ENCODE measurements around the gene HSP90AA1. TPM values are rescaled to one million over a fixed set of nuclear protein-coding genes. Genes with fewer than 3 reads are reported as not detected.

Gene HSP90AA1
- total RNA-seq, 2 experiments from 2014 or later = 466 to 472 TPM

DNA sequence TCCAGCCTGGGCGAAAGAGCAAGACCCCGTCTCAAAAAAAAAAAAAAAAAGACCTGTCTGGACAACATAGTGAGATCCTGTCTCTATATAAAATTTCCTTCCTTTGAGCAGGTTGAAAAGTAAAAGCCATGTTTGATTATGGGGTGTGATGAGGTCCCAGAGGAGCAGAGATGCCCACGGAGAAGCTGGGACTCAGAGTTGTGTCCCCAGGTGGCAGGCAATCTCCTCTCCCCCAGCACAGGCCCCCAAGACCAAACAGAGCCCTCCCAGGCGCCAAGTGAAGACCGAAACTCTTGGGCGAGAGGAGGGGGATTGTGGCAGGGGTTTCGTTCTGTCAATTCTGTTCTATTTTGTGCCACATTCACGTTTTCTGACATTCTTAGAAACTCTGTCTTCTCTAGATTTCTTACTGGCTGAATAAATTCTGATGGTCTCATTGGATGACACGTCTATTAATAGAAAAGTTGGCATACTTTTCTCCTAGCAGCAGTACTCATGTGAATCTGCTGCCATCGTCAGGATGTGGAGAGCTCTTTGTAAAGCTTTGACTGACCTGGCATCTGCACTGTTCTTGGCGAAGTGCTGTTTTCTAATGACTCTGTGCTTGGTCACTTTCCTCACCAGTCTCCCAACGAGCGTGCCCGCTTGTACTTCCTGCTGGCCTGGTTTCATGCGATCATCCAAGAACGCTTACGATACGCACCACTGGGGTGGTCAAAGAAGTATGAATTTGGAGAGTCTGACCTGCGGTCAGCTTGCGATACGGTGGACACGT is 43.4 kb downstream of the HSP90AA1 start:
- no peaks in the 10 kb centered on the region for H3K27me3 Mint-ChIP-seq
- no peak for DNase-seq
- H3K36me3 Mint-ChIP-seq (ENCODE audit: low read depth) = peaks cover 75% of the 10 kb centered on the region
- no peak overlapping the region for H3K4me3 Mint-ChIP-seq
- no peak overlapping the region for H3K27ac Mint-ChIP-seq
- H3K9me3 Mint-ChIP-seq = no peaks in the 10 kb centered on the region
- POLR2A ChIA-PET = no interaction called here
- H3K4me1 Mint-ChIP-seq = no peaks in the 10 kb centered on the region
- CTCF ChIA-PET = no interaction called here

DNA sequence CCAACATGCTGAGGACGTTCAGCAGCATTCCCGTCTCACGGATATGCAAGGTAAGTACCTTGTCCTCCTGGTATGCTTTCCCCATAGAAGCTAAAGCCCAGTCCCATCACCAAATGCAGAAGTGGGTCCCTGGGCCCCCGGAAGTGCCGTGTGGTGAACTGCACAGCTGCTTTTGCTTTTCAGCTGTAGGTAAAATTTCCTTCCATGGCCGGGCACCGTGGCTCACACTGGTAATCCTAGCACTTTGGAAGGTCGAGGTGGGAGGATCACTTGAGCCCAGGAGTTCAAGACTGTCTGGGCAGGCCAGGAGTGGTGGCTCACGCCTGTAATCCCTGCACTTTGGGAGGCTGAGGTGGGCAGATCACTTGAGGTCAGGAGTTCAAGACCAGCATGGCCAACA is 44.1 kb downstream of the HSP90AA1 start:
- H3K4me1 Mint-ChIP-seq = no peaks in the 10 kb centered on the region
- no peak for DNase-seq
- H3K27me3 Mint-ChIP-seq = no peaks in the 10 kb centered on the region
- no peak overlapping the region for H3K4me3 Mint-ChIP-seq
- H3K9me3 Mint-ChIP-seq = no peaks in the 10 kb centered on the region
- ChIA-PET CTCF (no interaction called here), POLR2A (no interaction called here)
- no peak overlapping the region for H3K27ac Mint-ChIP-seq
- peaks cover 74% of the 10 kb centered on the region for H3K36me3 Mint-ChIP-seq (ENCODE audit: low read depth)

DNA sequence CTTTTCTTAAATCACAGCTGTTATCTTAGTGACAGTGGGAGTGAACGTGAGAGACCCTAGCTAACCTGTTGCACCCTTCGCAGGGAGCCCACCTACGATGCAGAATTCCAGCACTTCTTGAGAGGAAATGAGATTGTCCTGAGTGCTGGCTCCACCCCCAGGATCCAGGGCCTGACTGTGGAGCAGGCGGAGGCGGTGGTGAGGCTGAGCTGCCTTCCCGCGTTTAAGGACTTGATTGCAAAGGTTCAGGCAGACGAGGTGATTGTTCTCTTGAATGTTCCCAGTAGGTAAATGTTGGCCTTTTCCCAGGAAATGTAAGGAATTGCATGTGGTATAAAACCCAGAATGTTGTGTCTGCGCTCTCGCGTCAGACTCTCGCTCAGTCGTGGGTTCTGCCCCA is 46.7 kb downstream of the HSP90AA1 start:
- Mint-ChIP-seq H3K4me1 (no peaks in the 10 kb centered on the region), H3K9me3 (no peaks in the 10 kb centered on the region), H3K4me3 (no peak overlapping the region), H3K36me3 (ENCODE audit: low read depth) (peaks cover 84% of the 10 kb centered on the region), H3K27me3 (no peaks in the 10 kb centered on the region), H3K27ac (no peak overlapping the region)
- ChIA-PET CTCF (no interaction called here), POLR2A (no interaction called here)
- DNase-seq = no peak

DNA sequence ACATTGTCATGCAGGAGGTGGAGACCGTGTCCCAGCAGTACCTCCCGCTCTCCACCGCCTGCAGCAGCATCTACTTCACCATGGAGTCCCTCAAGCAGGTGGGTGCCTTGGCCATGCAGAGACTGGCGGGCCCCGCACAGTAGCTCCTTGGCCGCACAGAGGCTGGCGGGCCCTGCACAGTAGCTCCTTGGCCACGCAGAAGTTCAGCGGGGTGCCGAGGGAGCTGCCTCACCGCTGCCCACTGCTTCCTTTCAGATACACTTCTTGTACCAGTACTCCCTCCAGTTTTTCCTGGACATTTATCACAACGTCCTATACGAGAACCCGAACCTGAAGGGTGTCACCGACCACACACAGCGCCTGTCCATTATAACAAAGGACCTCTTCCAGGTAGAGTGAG is 47.7 kb downstream of the HSP90AA1 start:
- Mint-ChIP-seq H3K27ac (no peak overlapping the region), H3K27me3 (no peaks in the 10 kb centered on the region), H3K4me3 (no peak overlapping the region), H3K9me3 (no peaks in the 10 kb centered on the region), H3K36me3 (ENCODE audit: low read depth) (peaks cover 81% of the 10 kb centered on the region), H3K4me1 (no peaks in the 10 kb centered on the region)
- ChIA-PET POLR2A (no interaction called here), CTCF (no interaction called here)
- no peak for DNase-seq

DNA sequence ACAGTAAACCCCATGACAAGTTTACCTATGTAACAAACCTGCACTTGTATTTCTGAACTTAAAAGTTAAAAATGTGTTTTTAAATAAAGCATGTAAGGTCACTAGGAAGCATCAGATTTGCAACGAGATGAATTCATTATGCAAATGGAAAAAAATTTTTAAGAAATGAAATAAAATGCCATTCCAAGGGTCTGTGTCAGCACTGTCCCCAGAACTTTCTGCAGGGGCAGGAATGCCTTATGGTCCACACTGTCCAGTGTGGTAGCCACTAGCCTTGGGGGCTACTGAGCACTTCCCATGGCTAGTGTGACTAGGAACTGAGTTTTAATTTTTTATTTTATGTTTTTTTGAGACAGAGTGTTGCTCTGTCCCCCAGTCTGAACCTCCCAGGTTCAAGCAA is 49.2 kb downstream of the HSP90AA1 start:
- Mint-ChIP-seq H3K36me3 (ENCODE audit: low read depth) (peaks cover 81% of the 10 kb centered on the region), H3K27me3 (no peaks in the 10 kb centered on the region), H3K4me1 (no peaks in the 10 kb centered on the region), H3K27ac (no peak overlapping the region), H3K4me3 (no peak overlapping the region), H3K9me3 (no peaks in the 10 kb centered on the region)
- ChIA-PET CTCF (interaction anchor here (1.3 kb wide), 1 partner anchor 59 kb away, joined by 3 read pairs; no protein-coding TSS in a partner anchor), POLR2A (no interaction called here)
- DNase-seq = no peak

DNA sequence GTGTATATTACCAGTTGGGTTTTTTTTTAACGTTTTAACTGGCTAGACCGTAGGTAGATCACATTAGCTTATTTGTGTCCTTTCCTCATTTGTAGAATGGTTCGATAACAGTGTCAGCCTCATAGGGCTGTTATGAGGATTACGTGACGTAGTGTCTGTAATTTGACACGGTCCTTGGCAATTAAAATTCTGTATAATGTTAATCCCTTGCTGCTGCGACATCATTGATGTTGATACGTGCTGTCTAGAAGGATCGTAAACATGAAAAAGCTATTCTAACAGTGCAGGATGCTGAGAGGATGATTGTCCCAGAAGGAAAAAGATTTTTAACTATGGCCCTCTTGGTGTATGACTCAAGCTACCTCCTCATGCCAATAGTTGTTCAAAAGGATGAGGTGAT is 50.9 kb downstream of the HSP90AA1 start:
- Mint-ChIP-seq H3K9me3 (no peaks in the 10 kb centered on the region), H3K27me3 (no peaks in the 10 kb centered on the region), H3K4me3 (no peak overlapping the region), H3K36me3 (ENCODE audit: low read depth) (peaks cover 70% of the 10 kb centered on the region), H3K4me1 (no peaks in the 10 kb centered on the region), H3K27ac (no peak overlapping the region)
- CTCF ChIA-PET = interaction anchor here (0.7 to 1.4 kb wide), 2 partner anchors 15 to 278 kb away, joined by 3 to 4 read pairs; no protein-coding TSS in a partner anchor
- no peak for DNase-seq
- POLR2A ChIA-PET = no interaction called here

DNA sequence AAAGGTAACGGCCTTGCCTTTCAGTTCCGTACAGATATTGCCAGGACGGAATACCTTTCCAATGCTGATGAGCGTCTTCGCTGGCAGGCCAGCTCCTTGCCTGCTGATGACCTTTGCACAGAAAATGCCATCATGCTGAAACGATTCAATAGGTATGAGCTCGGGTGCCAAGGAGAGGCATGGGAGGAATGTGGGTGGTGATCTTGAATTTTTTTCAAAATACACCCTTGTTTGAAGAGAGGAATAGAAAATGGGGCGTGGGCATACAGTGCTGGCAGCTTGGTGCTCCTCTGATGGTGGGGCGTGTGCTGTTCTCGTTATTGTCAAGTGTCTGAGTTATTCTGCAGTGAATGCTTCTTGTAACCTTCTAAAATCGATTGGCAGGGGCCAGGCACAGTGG is 52.5 kb downstream of the HSP90AA1 start:
- CTCF ChIA-PET = interaction anchor here (0.6 kb wide), 1 partner anchor 11 kb away, joined by 3 read pairs; no protein-coding TSS in a partner anchor
- Mint-ChIP-seq H3K27ac (no peak overlapping the region), H3K27me3 (no peaks in the 10 kb centered on the region), H3K4me1 (no peaks in the 10 kb centered on the region), H3K9me3 (no peaks in the 10 kb centered on the region), H3K36me3 (ENCODE audit: low read depth) (peaks cover 69% of the 10 kb centered on the region), H3K4me3 (no peak overlapping the region)
- POLR2A ChIA-PET = no interaction called here
- no peak for DNase-seq

DNA sequence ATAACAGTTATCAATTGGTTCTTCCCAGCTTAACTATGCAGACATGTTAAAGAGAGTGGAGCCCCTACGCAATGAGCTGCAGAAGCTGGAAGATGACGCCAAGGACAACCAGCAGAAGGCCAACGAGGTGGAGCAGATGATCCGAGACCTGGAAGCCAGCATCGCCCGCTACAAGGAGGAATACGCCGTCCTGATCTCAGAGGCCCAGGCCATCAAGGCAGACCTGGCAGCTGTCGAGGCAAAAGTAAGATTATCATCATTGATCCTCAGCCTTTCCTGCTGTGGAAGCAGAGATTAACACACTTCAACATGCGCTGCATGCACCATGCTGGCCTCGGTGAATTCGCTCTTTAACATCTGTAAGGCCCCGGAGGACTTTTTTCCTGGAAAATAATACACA is 53.6 kb downstream of the HSP90AA1 start:
- Mint-ChIP-seq H3K4me3 (no peak overlapping the region), H3K27me3 (no peaks in the 10 kb centered on the region), H3K4me1 (peaks cover 2% of the 10 kb centered on the region), H3K9me3 (no peaks in the 10 kb centered on the region), H3K36me3 (ENCODE audit: low read depth) (peaks cover 68% of the 10 kb centered on the region), H3K27ac (no peak overlapping the region)
- ChIA-PET POLR2A (no interaction called here), CTCF (interaction anchor here (0.6 to 1.3 kb wide), 2 partner anchors 42 to 63 kb away, joined by 3 to 4 read pairs; no protein-coding TSS in a partner anchor)
- DNase-seq = no peak

Other genes starting within 250 kb of the HSP90AA1 start
- 100 to 1,000 TPM; 223 to 241 TPM for gene DYNC1H1, start 122.5 kb downstream of the HSP90AA1 start, total RNA-seq
- gene WDR20, start 52.9 kb upstream of the HSP90AA1 start, total RNA-seq = 10 to 100 TPM; 28.3 to 31.9 TPM
- 1 to 10 TPM in 1 of 2 experiments, under 1 TPM in 1; 0.88 to 1.4 TPM for gene MOK, start 218.1 kb upstream of the HSP90AA1 start, total RNA-seq
- gene ZNF839, start 232.7 kb upstream of the HSP90AA1 start, total RNA-seq = 10 to 100 TPM; 15.1 to 15.3 TPM

Measured in activated CD4-positive, alpha-beta memory T cell treated with anti-CD3 and anti-CD28 coated beads, Interleukin-2, amount 10 ng/mL, durations not matched to agents 7 days and 5 days (primary cell).